Stomach (tissue), 9 donors: ENCODE measurements around the gene IL16. TPM values are rescaled to one million over a fixed set of nuclear protein-coding genes. Genes with fewer than 3 reads are reported as not detected.

ENCODE experiments used
- DNase-seq, 2 donors: peaks; one replicate each; pipeline versions ENCODE4 v3.0.0 to v3.0.0-alpha.2; 2013 to 2019
- H3K27ac ChIP-seq, 5 donors: fragments of 200-600 bp in 4 of 5; sonication (generic) in 4 of 5; one replicate each; pipeline ENCODE4 v1.5.1; 2013 to 2019; ENCODE audit warnings: mild to moderate bottlenecking in 1 of 5, moderate library complexity in 1 of 5
- H3K27me3 ChIP-seq, 3 donors: fragments of 200-600 bp; sonication (generic); one replicate each; pipeline ENCODE4 v1.5.1; 2017 to 2019; ENCODE audit warnings: mixed run types in 1 of 3
- H3K36me3 ChIP-seq, 4 donors: fragments of 200-600 bp; sonication (generic); 1 replicate in 3 of 4; 2 replicates in 1 of 4; pipeline ENCODE4 v1.5.1; 2016 to 2019
- H3K4me1 ChIP-seq, 4 donors: fragments of 200-600 bp; sonication (generic); one replicate each; pipeline ENCODE4 v1.5.1; 2016 to 2019
- H3K4me3 ChIP-seq, 4 donors: fragments of 200-600 bp; sonication (generic) in 3 of 4; one replicate each; pipeline ENCODE4 v1.5.1; 2016 to 2019; ENCODE audit warnings: mild to moderate bottlenecking in 1 of 4
- H3K9me3 ChIP-seq, 4 donors: fragments of 200-600 bp; sonication (generic); one replicate each; pipeline ENCODE4 v1.5.1; 2016 to 2019
- CTCF ChIP-seq, 7 experiments: fragments of 450-650 bp in 4 of 7; fragments of 200-600 bp in 3 of 7; sonication (generic) in 3 of 7; IDR thresholded peaks; one replicate each; pipeline ENCODE4 v1.5.1; 2016 to 2019; ENCODE audit warnings: antibody characterized with exemption in 7 of 7, control low read depth in 2 of 7, mild to moderate bottlenecking in 1 of 7
- EP300 ChIP-seq: sonication (generic); formaldehyde crosslinking; IDR thresholded peaks from one replicate; pipeline ENCODE4 v1.6.1; 2017; ENCODE audit warnings: antibody characterized with exemption
- POLR2A ChIP-seq, 4 donors: fragments of 450-650 bp; IDR thresholded peaks; one replicate each; pipeline ENCODE4 v1.6.1; 2016; ENCODE audit warnings: antibody characterized with exemption in 4 of 4, control low read depth in 2 of 4, mild to moderate bottlenecking in 1 of 4, moderate library complexity in 1 of 4
- POLR2AphosphoS5 ChIP-seq, 3 donors: sonication (generic); formaldehyde crosslinking; IDR thresholded peaks; one replicate each; pipeline ENCODE4 v1.6.1; 2016; ENCODE audit warnings: antibody characterized with exemption in 3 of 3
- WGBS, 5 donors: extraction: QIAGEN DNeasy Blood & Tissue Kit in 3 of 5; methylation state at CpG; one replicate each; pipeline versions ENCODE4 v1.1.5 to v1.1.7; 2013 to 2018; 5-methylcytosine and 5-hydroxymethylcytosine counted together
- intact Hi-C: fragments of 100-400 bp; cut with DNase I; formaldehyde crosslinking; loops from one replicate; pipeline ENCODE4 v1.15.1; 2023; ENCODE audit warnings: low total_unique reads
- polyA plus RNA-seq, 3 donors: library from polyadenylated mRNA; stranded (reverse); fragments of 200-250 nt; gene quantifications; one replicate each; pipeline ENCODE4 v1.2.3, GENCODE V29; 2013
- total RNA-seq, 5 donors: library from RNA; depleted of rRNA; stranded (reverse); fragments of >200 nt; gene quantifications; one replicate each; pipeline versions ENCODE4 v1.1.0 to v1.2.3, GENCODE V29; 2014 to 2016
- donor health status: healthy with polysubstance abuse.
- donor health status: Bipolar disorder and iron deficiency.
- donor health status: healthy.

IL16 gene
- total and polyA plus RNA-seq, 8 donors: 4.9 to 21.0 (median 8.7) TPM

- no peak for DNase-seq
- WGBS, 5 donors: 41 to 83% (median 79%) methylated on average over 1 of the region's 1 CpG
- no peak overlapping the region for H3K4me3 ChIP-seq
- no peaks in the 10 kb centered on the region for H3K36me3 ChIP-seq
- H3K4me1 ChIP-seq: no peaks in the 10 kb centered on the region
- TF ChIP-seq POLR2A (IDR thresholded peaks at IDR 0.05) (no peak), EP300 (no peak), POLR2AphosphoS5 (IDR thresholded peaks at IDR 0.05) (no peak), CTCF (IDR thresholded peaks at IDR 0.05) (no peak)
- H3K27ac ChIP-seq: no peak overlapping the region
- peaks cover 0 to 26% (median 14%) of the 10 kb centered on the region in 4 donors for H3K9me3 ChIP-seq
- H3K27me3 ChIP-seq: no peaks in the 10 kb centered on the region
- intact Hi-C loops: no loop called here
Observed at GRCh38 chr15:81244306-81244705, 47.6 kb downstream of the IL16 start.

GRCh38 chr15:81253846-81254245 is 57.2 kb downstream of the IL16 start:
- Histone ChIP-seq H3K4me3 (no peak overlapping the region), H3K4me1 (no peaks in the 10 kb centered on the region), H3K27ac (no peak overlapping the region), H3K9me3 (peaks cover 0 to 6% (median 0%) of the 10 kb centered on the region in 4 donors), H3K36me3 (no peaks in the 10 kb centered on the region), H3K27me3 (no peaks in the 10 kb centered on the region)
- WGBS, 5 donors: 85 to 92% (median 88%) methylated on average over 2 of the region's 2 CpGs
- DNase-seq: no peak
- TF ChIP-seq EP300: no peak
- no peak for TF ChIP-seq POLR2AphosphoS5 (IDR thresholded peaks at IDR 0.05)
- no peak for TF ChIP-seq CTCF (IDR thresholded peaks at IDR 0.05)
- no peak for TF ChIP-seq POLR2A (IDR thresholded peaks at IDR 0.05)
- intact Hi-C loops: no loop called here

GRCh38 chr15:81254277-81254915 is 57.7 kb downstream of the IL16 start:
- intact Hi-C loops: no loop called here
- H3K27ac ChIP-seq: no peak overlapping the region
- H3K4me1 ChIP-seq: no peaks in the 10 kb centered on the region
- peaks cover 0 to 6% (median 0%) of the 10 kb centered on the region in 4 donors for H3K9me3 ChIP-seq
- TF ChIP-seq POLR2A (IDR thresholded peaks at IDR 0.05): no peak
- no peak for TF ChIP-seq CTCF (IDR thresholded peaks at IDR 0.05)
- TF ChIP-seq POLR2AphosphoS5 (IDR thresholded peaks at IDR 0.05): no peak
- no peak for TF ChIP-seq EP300
- no peaks in the 10 kb centered on the region for H3K27me3 ChIP-seq
- H3K36me3 ChIP-seq: no peaks in the 10 kb centered on the region
- no peak for DNase-seq
- no peak overlapping the region for H3K4me3 ChIP-seq
- WGBS, 5 donors: 56 to 75% (median 68%) methylated on average over 5 of the region's 5 CpGs

- H3K27ac ChIP-seq: no peak overlapping the region
- H3K9me3 ChIP-seq: peaks cover 0 to 6% (median 0%) of the 10 kb centered on the region in 4 donors
- intact Hi-C loops: no loop called here
- WGBS, 5 donors: 81 to 86% (median 83%) methylated on average over 3 of the region's 3 CpGs
- no peaks in the 10 kb centered on the region for H3K4me1 ChIP-seq
- no peak for DNase-seq
- H3K4me3 ChIP-seq: no peak overlapping the region
- TF ChIP-seq EP300 (no peak), POLR2A (IDR thresholded peaks at IDR 0.05) (no peak), POLR2AphosphoS5 (IDR thresholded peaks at IDR 0.05) (no peak), CTCF (IDR thresholded peaks at IDR 0.05) (no peak)
- H3K27me3 ChIP-seq: no peaks in the 10 kb centered on the region
- no peaks in the 10 kb centered on the region for H3K36me3 ChIP-seq
Observed at GRCh38 chr15:81254916-81255290, 58.2 kb downstream of the IL16 start.
